ENCODE results near the gene ACOXL. TPM values are rescaled to one million over a fixed set of nuclear protein-coding genes. Genes with fewer than 3 reads are reported as not detected.
A peak's percentile ranks its signal among the peaks of the same experiment; 100 is the strongest.

The ACOXL gene
- total RNA-seq, 1 donor from 2014 or later: 0.23 TPM

DNA sequence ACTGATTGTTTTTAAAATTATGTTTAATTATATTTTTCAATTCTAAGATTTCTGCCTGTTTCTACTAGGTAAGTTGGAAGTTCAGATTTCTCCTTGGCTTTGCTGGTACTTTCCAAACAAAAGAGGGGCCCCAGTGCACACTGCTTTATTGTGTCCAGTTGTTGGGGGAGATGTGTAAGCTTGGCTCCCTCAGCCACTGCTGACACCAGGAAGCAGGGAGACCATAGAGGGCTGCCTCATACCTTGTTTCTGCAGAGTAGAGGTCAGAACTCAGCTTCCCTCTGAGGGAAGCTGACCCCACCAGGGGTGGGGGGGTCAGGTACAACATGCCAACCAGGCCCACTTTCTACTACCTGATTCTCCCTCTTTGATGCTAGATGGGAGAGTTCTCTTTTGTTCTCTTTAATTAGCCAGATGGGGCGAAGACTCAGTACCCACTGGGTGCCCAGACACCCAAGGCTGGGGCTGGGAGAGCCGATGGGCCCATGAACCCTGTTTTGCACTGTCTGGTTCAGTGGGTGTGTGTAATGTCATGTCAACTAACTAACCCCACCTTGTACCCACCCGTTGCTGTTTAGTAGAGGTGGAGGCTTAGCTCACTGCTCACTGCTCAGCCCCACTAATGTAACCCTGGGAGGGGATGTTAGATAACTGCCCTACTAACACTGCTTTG lies 403.0 kb downstream of the ACOXL start:
- Mint-ChIP-seq H3K36me3 (ENCODE audit: low read depth, unreplicated experiment) (peaks cover 21% of the 10 kb centered on the region), H3K9me3 (ENCODE audit: unreplicated experiment) (no peaks in the 10 kb centered on the region), H3K27ac (ENCODE audit: unreplicated experiment) (no peak overlapping the region), H3K4me1 (ENCODE audit: low read depth, unreplicated experiment) (peaks cover 6% of the 10 kb centered on the region), H3K4me3 (ENCODE audit: unreplicated experiment) (no peak overlapping the region), H3K27me3 (ENCODE audit: low read depth, unreplicated experiment) (no peaks in the 10 kb centered on the region)
- Histone ChIP-seq H3K9me3 (ENCODE audit: insufficient read depth, low read depth, low read length) (no peaks in the 10 kb centered on the region), H4K20me1 (ENCODE audit: insufficient read depth, low read length) (peaks cover 57% of the 10 kb centered on the region), H3K27me3 (ENCODE audit: insufficient read depth, low read length) (no peaks in the 10 kb centered on the region), H2AFZ (ENCODE audit: low read depth, low read length) (no peak overlapping the region), H3K4me2 (ENCODE audit: low read length) (peak overlapping the region; percentile 21), H3K36me3 (ENCODE audit: insufficient read depth, low read length) (no peaks in the 10 kb centered on the region), H3K27ac (ENCODE audit: low read depth, low read length) (no peak overlapping the region), H3K79me2 (ENCODE audit: insufficient read depth, low read length) (no peaks in the 10 kb centered on the region), H3K4me3 (ENCODE audit: insufficient read depth, low read depth, low read length) (no peak overlapping the region), H3K9ac (ENCODE audit: low read length) (no peak overlapping the region), H3K4me1 (ENCODE audit: insufficient read depth, low read length) (peaks cover 11% of the 10 kb centered on the region)
- FAIRE-seq: no peak
- no peak for DNase-seq (ENCODE audit: low read depth)
- TF ChIP-seq EZH2 (IDR thresholded peaks at IDR 0.05; ENCODE audit: insufficient read depth, low read length): no peak
- TF ChIP-seq, protein P1, sequence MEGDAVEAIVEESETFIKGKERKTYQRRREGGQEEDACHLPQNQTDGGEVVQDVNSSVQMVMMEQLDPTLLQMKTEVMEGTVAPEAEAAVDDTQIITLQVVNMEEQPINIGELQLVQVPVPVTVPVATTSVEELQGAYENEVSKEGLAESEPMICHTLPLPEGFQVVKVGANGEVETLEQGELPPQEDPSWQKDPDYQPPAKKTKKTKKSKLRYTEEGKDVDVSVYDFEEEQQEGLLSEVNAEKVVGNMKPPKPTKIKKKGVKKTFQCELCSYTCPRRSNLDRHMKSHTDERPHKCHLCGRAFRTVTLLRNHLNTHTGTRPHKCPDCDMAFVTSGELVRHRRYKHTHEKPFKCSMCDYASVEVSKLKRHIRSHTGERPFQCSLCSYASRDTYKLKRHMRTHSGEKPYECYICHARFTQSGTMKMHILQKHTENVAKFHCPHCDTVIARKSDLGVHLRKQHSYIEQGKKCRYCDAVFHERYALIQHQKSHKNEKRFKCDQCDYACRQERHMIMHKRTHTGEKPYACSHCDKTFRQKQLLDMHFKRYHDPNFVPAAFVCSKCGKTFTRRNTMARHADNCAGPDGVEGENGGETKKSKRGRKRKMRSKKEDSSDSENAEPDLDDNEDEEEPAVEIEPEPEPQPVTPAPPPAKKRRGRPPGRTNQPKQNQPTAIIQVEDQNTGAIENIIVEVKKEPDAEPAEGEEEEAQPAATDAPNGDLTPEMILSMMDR (IDR thresholded peaks at IDR 0.05; ENCODE audit: insufficient read depth, low read depth, low read length): no peak

GRCh38 chr2:111135910-111136297 lies 403.5 kb downstream of the ACOXL start:
- H3K27ac Mint-ChIP-seq (ENCODE audit: unreplicated experiment): peak overlapping the region; percentile 14
- H3K4me3 Mint-ChIP-seq (ENCODE audit: unreplicated experiment): no peak overlapping the region
- Histone ChIP-seq H3K9ac (ENCODE audit: low read length) (no peak overlapping the region), H3K4me1 (ENCODE audit: insufficient read depth, low read length) (peaks cover 11% of the 10 kb centered on the region), H3K36me3 (ENCODE audit: insufficient read depth, low read length) (no peaks in the 10 kb centered on the region), H4K20me1 (ENCODE audit: insufficient read depth, low read length) (peaks cover 59% of the 10 kb centered on the region), H2AFZ (ENCODE audit: low read depth, low read length) (no peak overlapping the region), H3K27ac (ENCODE audit: low read depth, low read length) (no peak overlapping the region), H3K9me3 (ENCODE audit: insufficient read depth, low read depth, low read length) (no peaks in the 10 kb centered on the region), H3K27me3 (ENCODE audit: insufficient read depth, low read length) (no peaks in the 10 kb centered on the region), H3K79me2 (ENCODE audit: insufficient read depth, low read length) (no peaks in the 10 kb centered on the region), H3K4me2 (ENCODE audit: low read length) (peak overlapping the region; percentile 21), H3K4me3 (ENCODE audit: insufficient read depth, low read depth, low read length) (no peak overlapping the region)
- peaks cover 21% of the 10 kb centered on the region for H3K36me3 Mint-ChIP-seq (ENCODE audit: low read depth, unreplicated experiment)
- H3K9me3 Mint-ChIP-seq (ENCODE audit: unreplicated experiment): no peaks in the 10 kb centered on the region
- FAIRE-seq: no peak
- peak; percentile 82 for DNase-seq (ENCODE audit: low read depth)
- peaks cover 6% of the 10 kb centered on the region for H3K4me1 Mint-ChIP-seq (ENCODE audit: low read depth, unreplicated experiment)
- TF ChIP-seq, protein P1 (IDR thresholded peaks at IDR 0.05; ENCODE audit: insufficient read depth, low read depth, low read length): peak; percentile 30
- no peak for TF ChIP-seq EZH2 (IDR thresholded peaks at IDR 0.05; ENCODE audit: insufficient read depth, low read length)
- no peaks in the 10 kb centered on the region for H3K27me3 Mint-ChIP-seq (ENCODE audit: low read depth, unreplicated experiment)

GRCh38 chr2:111138839-111139238 lies 406.5 kb downstream of the ACOXL start:
- peaks cover 11% of the 10 kb centered on the region for H3K4me1 ChIP-seq (ENCODE audit: insufficient read depth, low read length)
- no peak overlapping the region for H2AFZ ChIP-seq (ENCODE audit: low read depth, low read length)
- no peak for DNase-seq (ENCODE audit: low read depth)
- FAIRE-seq: no peak
- no peak overlapping the region for H3K9ac ChIP-seq (ENCODE audit: low read length)
- no peak overlapping the region for H3K27ac ChIP-seq (ENCODE audit: low read depth, low read length)
- no peaks in the 10 kb centered on the region for H3K79me2 ChIP-seq (ENCODE audit: insufficient read depth, low read length)
- no peak overlapping the region for H3K4me3 ChIP-seq (ENCODE audit: insufficient read depth, low read depth, low read length)
- H3K9me3 ChIP-seq (ENCODE audit: insufficient read depth, low read depth, low read length): no peaks in the 10 kb centered on the region
- TF ChIP-seq, protein P1 (IDR thresholded peaks at IDR 0.05; ENCODE audit: insufficient read depth, low read depth, low read length): no peak
- TF ChIP-seq EZH2 (IDR thresholded peaks at IDR 0.05; ENCODE audit: insufficient read depth, low read length): no peak
- H3K27me3 ChIP-seq (ENCODE audit: insufficient read depth, low read length): peaks cover 2% of the 10 kb centered on the region
- H4K20me1 ChIP-seq (ENCODE audit: insufficient read depth, low read length): peaks cover 66% of the 10 kb centered on the region
- Mint-ChIP-seq H3K9me3 (ENCODE audit: unreplicated experiment) (no peaks in the 10 kb centered on the region), H3K4me3 (ENCODE audit: unreplicated experiment) (no peak overlapping the region), H3K36me3 (ENCODE audit: low read depth, unreplicated experiment) (peaks cover 23% of the 10 kb centered on the region), H3K27ac (ENCODE audit: unreplicated experiment) (no peak overlapping the region), H3K4me1 (ENCODE audit: low read depth, unreplicated experiment) (peaks cover 1% of the 10 kb centered on the region), H3K27me3 (ENCODE audit: low read depth, unreplicated experiment) (no peaks in the 10 kb centered on the region)
- H3K36me3 ChIP-seq (ENCODE audit: insufficient read depth, low read length): no peaks in the 10 kb centered on the region
- H3K4me2 ChIP-seq (ENCODE audit: low read length): no peak overlapping the region

All from astrocyte (in vitro differentiated cells and primary cell).